Activated CD4-positive, alpha-beta T cell treated with anti-CD3 and anti-CD28 coated beads for 36 hours (primary cell): ENCODE data around the gene HOXA3. TPM values are rescaled to one million over a fixed set of nuclear protein-coding genes. Genes with fewer than 3 reads are reported as not detected.

ENCODE experiments used
- ATAC-seq: fragments of 200-7000 bp; cut with Tn5 transposase; one replicate; pipeline ENCODE4 v1.10.0; 2021; ENCODE audit warnings: mild to moderate bottlenecking, moderate library complexity
- CTCF ChIA-PET: fragments of 350-600 bp; sonication (Branson Sonifier 250); formaldehyde crosslinking; loops from one replicate; lab custom pipeline; 2021; ENCODE audit warnings: antibody characterized with exemption; lab: Charles Lee
- POLR2A ChIA-PET: fragments of 350-600 bp; sonication (Branson Sonifier 250); formaldehyde crosslinking; loops from one replicate; lab custom pipeline; 2021; ENCODE audit warnings: antibody characterized with exemption, inconsistent platforms; lab: Charles Lee
- DNase-seq: peaks from one replicate; pipeline ENCODE4 v3.0.0-alpha.2; 2020
- H3K27ac Mint-ChIP-seq: one replicate; pipeline ENCODE4 v1.8.0; 2021; ENCODE audit warnings: mixed read lengths
- H3K27me3 Mint-ChIP-seq: one replicate; pipeline ENCODE4 v1.8.0; 2021; ENCODE audit warnings: mixed read lengths
- H3K36me3 Mint-ChIP-seq: one replicate; pipeline ENCODE4 v1.8.0; 2021; ENCODE audit warnings: low read depth, mixed read lengths
- H3K4me1 Mint-ChIP-seq: one replicate; pipeline ENCODE4 v1.8.0; 2021; ENCODE audit warnings: mixed read lengths
- H3K4me3 Mint-ChIP-seq: one replicate; pipeline ENCODE4 v1.8.0; 2021; ENCODE audit warnings: mild to moderate bottlenecking, moderate library complexity, mixed read lengths
- H3K9me3 Mint-ChIP-seq: one replicate; pipeline ENCODE4 v1.8.0; 2021; ENCODE audit warnings: low read depth, mixed read lengths
- intact Hi-C, 2 experiments: fragments of 100-400 bp; cut with DNase I in 1 of 2; cut with micrococcal nuclease in 1 of 2; formaldehyde crosslinking; loops; one replicate each; pipeline versions ENCODE4 v1.14.2 to v1.15.1; 2022 to 2024; cut with DNase I, micrococcal nuclease
- total RNA-seq, 2 experiments: library from RNA; stranded (reverse); gene quantifications; one replicate each; pipeline ENCODE4 v1.2.3, GENCODE V29; 2021

HOXA3 gene
- total RNA-seq, 2 experiments from 2014 or later: not detected

DNA sequence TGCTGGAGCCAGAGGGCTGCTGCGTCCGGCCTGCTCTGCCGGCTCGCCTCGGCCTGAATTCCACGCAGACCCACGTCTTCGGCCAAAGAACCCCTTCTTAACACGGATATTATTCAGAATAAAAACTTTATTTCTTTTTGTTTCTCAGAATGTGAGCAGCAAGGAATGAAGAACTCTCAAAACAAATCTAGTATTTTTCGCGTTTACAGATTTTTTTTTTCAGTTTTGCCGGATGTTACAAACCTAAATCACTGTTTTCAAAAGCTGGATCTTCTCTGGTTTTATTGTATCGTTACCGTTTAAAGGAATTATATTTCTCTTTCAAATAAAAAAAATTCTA, 45.5 kb downstream of the HOXA3 start:
- Mint-ChIP-seq H3K4me1 (peaks cover 15% of the 10 kb centered on the region), H3K27me3 (peaks cover 43% of the 10 kb centered on the region), H3K4me3 (no peak overlapping the region), H3K9me3 (no peaks in the 10 kb centered on the region), H3K36me3 (no peaks in the 10 kb centered on the region), H3K27ac (no peak overlapping the region)
- ChIA-PET CTCF (no interaction called here), POLR2A (no interaction called here)
- intact Hi-C loops: no loop called here
- DNase-seq: no peak
- no peak for ATAC-seq

- intact Hi-C loops: no loop called here
- Mint-ChIP-seq H3K27me3 (peaks cover 46% of the 10 kb centered on the region), H3K4me3 (no peak overlapping the region), H3K36me3 (no peaks in the 10 kb centered on the region), H3K9me3 (no peaks in the 10 kb centered on the region), H3K4me1 (peaks cover 18% of the 10 kb centered on the region), H3K27ac (no peak overlapping the region)
- POLR2A ChIA-PET: no interaction called here
- CTCF ChIA-PET: no interaction called here
- DNase-seq: no peak
- ATAC-seq: no peak
Observed at GRCh38 chr7:27106181-27106900, 46.0 kb downstream of the HOXA3 start.

DNA sequence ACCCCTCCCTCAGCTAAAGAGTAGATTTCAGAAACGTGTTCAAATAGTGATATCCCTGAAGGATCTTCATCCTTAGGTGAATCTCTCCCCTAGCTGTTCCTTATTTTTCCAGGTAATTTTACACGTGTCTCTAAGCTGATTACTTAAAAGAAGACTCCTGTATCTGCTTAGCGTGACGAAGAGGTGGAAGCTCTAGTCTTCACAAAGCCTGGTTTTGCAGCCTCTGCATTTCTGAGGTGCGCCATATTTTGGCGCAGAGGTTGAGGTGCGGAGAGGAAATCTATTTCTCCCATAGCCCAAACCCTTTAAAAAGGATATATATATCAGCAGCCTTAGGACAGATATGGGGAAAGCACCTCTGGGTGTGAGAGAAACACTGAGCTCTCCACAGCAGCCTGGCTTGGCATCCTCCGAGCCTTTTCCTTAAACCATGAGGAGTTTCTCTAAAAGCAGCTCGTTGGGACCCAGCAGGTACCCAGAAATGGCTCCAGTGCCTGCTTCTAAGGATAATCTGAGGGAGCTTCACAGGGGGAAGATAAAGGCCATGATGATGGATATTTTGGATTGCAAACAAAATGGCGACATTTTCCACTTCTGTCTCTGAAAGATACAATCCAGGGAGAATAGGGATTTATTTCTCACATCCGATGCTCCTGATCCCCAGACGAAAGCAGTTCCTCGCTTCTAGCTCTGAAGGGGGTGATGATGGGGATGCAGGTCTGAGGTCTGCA, 46.9 kb downstream of the HOXA3 start:
- ChIA-PET POLR2A (no interaction called here), CTCF (interaction anchor here (0.6 kb wide), 1 partner anchor 45 kb away, joined by 3 read pairs; no protein-coding TSS in a partner anchor)
- Mint-ChIP-seq H3K27me3 (peaks cover 55% of the 10 kb centered on the region), H3K27ac (no peak overlapping the region), H3K4me1 (peaks cover 18% of the 10 kb centered on the region), H3K9me3 (no peaks in the 10 kb centered on the region), H3K4me3 (no peak overlapping the region), H3K36me3 (no peaks in the 10 kb centered on the region)
- ATAC-seq (no peak), DNase-seq (no peak)
- intact Hi-C loops: no loop called here

DNA sequence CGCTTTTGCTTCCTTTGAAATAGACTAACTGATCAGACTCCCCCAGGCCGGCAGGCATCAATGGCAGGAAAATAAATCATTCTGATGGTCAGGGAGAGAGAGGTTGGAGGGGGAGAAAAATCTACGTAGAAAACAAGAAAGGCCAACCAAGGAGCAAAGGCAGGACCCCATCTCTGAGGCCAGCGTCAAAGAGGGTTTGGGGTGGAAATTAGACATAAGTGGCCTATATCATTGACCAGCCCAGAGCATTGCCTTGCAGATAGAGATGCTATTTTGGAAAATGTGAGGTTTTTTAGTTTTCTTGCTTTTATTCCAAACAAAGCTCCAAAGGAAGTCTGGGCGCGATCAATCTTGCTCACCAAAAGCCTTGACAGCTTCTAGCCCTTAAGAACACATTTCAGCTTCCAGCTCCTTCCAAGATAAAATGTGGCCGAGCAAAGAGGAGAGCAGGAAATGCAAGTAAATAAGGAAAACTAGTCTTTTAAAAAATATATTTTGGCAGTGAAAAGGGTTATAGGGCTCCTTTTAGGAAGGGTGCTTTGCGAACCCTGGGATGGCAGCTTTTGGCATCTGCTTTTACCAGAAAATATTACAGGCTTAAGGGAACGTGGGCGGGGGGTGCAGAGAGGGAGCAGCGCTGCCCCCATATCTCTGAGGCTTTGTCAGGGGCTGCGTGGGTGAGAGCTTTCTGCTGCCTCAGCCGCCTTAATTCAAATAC, 47.9 kb downstream of the HOXA3 start:
- ChIA-PET POLR2A (no interaction called here), CTCF (interaction anchor here (0.6 to 1.0 kb wide), 2 partner anchors 46 to 75 kb away, joined by 3 read pairs; no protein-coding TSS in a partner anchor)
- no peak overlapping the region for H3K4me3 Mint-ChIP-seq
- peaks cover 62% of the 10 kb centered on the region for H3K27me3 Mint-ChIP-seq
- H3K9me3 Mint-ChIP-seq: no peaks in the 10 kb centered on the region
- ATAC-seq (no peak), DNase-seq (no peak)
- intact Hi-C loops: no loop called here
- H3K4me1 Mint-ChIP-seq: peaks cover 18% of the 10 kb centered on the region
- H3K27ac Mint-ChIP-seq: no peak overlapping the region
- no peaks in the 10 kb centered on the region for H3K36me3 Mint-ChIP-seq

DNA sequence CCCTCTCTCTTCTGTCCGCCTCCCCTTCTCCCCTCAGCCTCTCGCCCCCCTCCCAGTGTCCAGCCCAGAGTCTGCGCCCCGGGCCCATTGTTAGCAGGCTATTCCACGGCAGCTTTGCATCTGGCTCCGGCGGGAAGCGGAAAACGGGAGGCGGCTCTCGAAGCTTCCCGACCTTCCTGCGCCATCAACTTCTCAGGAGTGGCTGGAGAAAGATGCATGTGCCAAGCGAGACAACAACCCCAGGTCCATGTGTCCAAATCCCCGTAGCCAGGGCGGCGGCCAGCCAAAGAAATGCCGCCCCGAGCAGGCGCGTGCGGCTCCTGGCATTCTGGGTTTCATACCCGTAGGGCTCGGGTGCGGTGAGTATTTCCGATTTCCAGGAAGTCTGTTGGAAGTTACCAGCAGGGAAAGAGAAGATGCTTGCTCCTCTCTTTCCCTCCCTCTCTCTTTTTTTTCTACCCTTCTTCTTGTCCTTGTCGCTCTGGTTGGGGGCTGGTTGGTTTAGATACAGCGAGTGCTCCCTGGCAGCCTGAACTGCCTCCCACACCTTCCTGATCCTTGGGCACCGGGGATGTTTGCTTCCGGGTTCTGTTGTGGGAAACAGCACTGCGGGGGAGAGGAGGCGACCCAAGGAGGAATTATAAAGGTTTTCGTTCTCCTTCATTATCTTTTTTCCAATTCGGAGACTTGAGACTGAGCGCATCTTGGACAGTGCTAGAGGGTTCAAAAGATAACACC, 48.7 kb downstream of the HOXA3 start:
- peaks cover 70% of the 10 kb centered on the region for H3K27me3 Mint-ChIP-seq
- intact Hi-C loops: no loop called here
- no peaks in the 10 kb centered on the region for H3K9me3 Mint-ChIP-seq
- CTCF ChIA-PET: no interaction called here
- no peak for DNase-seq
- peaks cover 22% of the 10 kb centered on the region for H3K4me1 Mint-ChIP-seq
- POLR2A ChIA-PET: no interaction called here
- H3K27ac Mint-ChIP-seq: no peak overlapping the region
- ATAC-seq: no peak
- H3K4me3 Mint-ChIP-seq: no peak overlapping the region
- no peaks in the 10 kb centered on the region for H3K36me3 Mint-ChIP-seq

GRCh38 chr7:27102581-27103442, 49.6 kb downstream of the HOXA3 start, which contains the start of gene HOXA2:
TSS of gene HOXA2 (minus strand) at chr7:27102683. CDS start at chr7:27102500, 183 bp downstream.
- intact Hi-C loops: no loop called here
- Mint-ChIP-seq H3K36me3 (no peaks in the 10 kb centered on the region), H3K27me3 (peaks cover 78% of the 10 kb centered on the region), H3K27ac (no peak within 1 kb of the TSS), H3K4me1 (peaks cover 26% of the 10 kb centered on the region), H3K4me3 (peak within 1 kb of the TSS; percentile 30), H3K9me3 (no peaks in the 10 kb centered on the region)
- DNase-seq: peak; percentile 17
- CTCF ChIA-PET: no interaction called here
- ATAC-seq: no peak
- POLR2A ChIA-PET: no interaction called here

GRCh38 chr7:27101957-27102580, 50.3 kb downstream of the HOXA3 start:
- intact Hi-C loops: no loop called here
- CTCF ChIA-PET: interaction anchor here (1.0 kb wide), 1 partner anchor 32 kb away, joined by 3 read pairs; no protein-coding TSS in a partner anchor

GRCh38 chr7:27101171-27101956, 51.0 kb downstream of the HOXA3 start:
- H3K9me3 Mint-ChIP-seq: no peaks in the 10 kb centered on the region
- H3K4me3 Mint-ChIP-seq: no peak overlapping the region
- DNase-seq (no peak), ATAC-seq (no peak)
- CTCF ChIA-PET: interaction anchor here (0.6 to 1.0 kb wide), 2 partner anchors 33 to 60 kb away, joined by 3 read pairs; no protein-coding TSS in a partner anchor
- H3K27ac Mint-ChIP-seq: no peak overlapping the region
- peaks cover 84% of the 10 kb centered on the region for H3K27me3 Mint-ChIP-seq
- POLR2A ChIA-PET: no interaction called here
- H3K36me3 Mint-ChIP-seq: no peaks in the 10 kb centered on the region
- intact Hi-C loops: no loop called here
- H3K4me1 Mint-ChIP-seq: peaks cover 34% of the 10 kb centered on the region

More at GRCh38 chr7:27101957-27102580, 50.3 kb downstream of the HOXA3 start:
- DNase-seq (no peak), ATAC-seq (no peak)
- H3K9me3 Mint-ChIP-seq: no peaks in the 10 kb centered on the region
- peaks cover 83% of the 10 kb centered on the region for H3K27me3 Mint-ChIP-seq
- H3K27ac Mint-ChIP-seq: no peak overlapping the region
- no peaks in the 10 kb centered on the region for H3K36me3 Mint-ChIP-seq
- H3K4me1 Mint-ChIP-seq: peaks cover 33% of the 10 kb centered on the region
- POLR2A ChIA-PET: no interaction called here
- H3K4me3 Mint-ChIP-seq: no peak overlapping the region

- ATAC-seq: no peak
- no peak for DNase-seq
- Mint-ChIP-seq H3K4me3 (no peak overlapping the region), H3K36me3 (no peaks in the 10 kb centered on the region), H3K9me3 (no peaks in the 10 kb centered on the region), H3K27me3 (peaks cover 80% of the 10 kb centered on the region), H3K4me1 (peaks cover 35% of the 10 kb centered on the region), H3K27ac (no peak overlapping the region)
- POLR2A ChIA-PET: no interaction called here
- intact Hi-C loops: no loop called here
- CTCF ChIA-PET: interaction anchor here (0.6 to 0.7 kb wide), 2 partner anchors 60 to 247 kb away, joined by 3 read pairs; no protein-coding TSS in a partner anchor
Observed at GRCh38 chr7:27100694-27101170, 51.7 kb downstream of the HOXA3 start.
